Measurements from ENCODE around the gene PTP4A1. TPM values are rescaled to one million over a fixed set of nuclear protein-coding genes. Genes with fewer than 3 reads are reported as not detected.

PTP4A1 gene
- total and polyA plus RNA-seq, 2 of the 4 experiments (the other 2 are of a cell fraction), result 31.2 to 53.1 TPM

DNA sequence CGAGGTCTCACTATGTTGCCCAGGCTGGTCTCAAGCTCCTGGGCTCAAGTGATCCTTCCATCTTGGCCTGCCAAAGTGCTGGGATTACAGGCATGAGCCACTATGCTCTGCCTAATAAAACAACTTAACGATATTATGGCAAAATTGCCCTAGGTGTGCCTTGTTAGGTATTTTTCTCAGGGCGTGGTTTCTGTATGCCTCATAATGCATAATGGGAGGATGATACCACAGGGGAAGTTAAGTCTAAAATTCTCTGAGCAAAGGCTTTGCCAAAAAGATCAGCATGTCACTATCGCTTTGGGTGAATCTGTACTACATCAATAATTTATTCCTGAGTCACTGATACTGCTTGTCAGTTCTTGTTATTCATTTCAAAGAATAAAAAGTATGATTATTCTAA is 15.9 kb upstream of the PTP4A1 start:
- no peak overlapping the region for H3K27ac ChIP-seq (ENCODE audit: insufficient read depth, low read length)
- intact Hi-C loops (cut with micrococcal nuclease) (no loop called here), dilution Hi-C loops (cut with HindIII; ENCODE audit: low sequenced_read_pairs, unreplicated experiment) (no loop called here), in situ Hi-C loops (cut with MboI; ENCODE audit: low sequenced_read_pairs) (loop anchor here (25.0 kb wide), 1 partner anchor 194 kb away; no protein-coding TSS in a partner anchor)
- no peak overlapping the region for H3K4me2 ChIP-seq (ENCODE audit: low read depth, low read length)
- no peaks in the 10 kb centered on the region for H3K79me1 ChIP-seq (ENCODE audit: low read depth in 1 of 2, low read length in 2 of 2)
- H2BK120ac ChIP-seq (ENCODE audit: low read depth, low read length), result no peak overlapping the region
- H3K9me3 ChIP-seq (ENCODE audit: control insufficient read depth, insufficient read depth, low read length), result no peaks in the 10 kb centered on the region
- no peak overlapping the region for H4K91ac ChIP-seq (ENCODE audit: insufficient read depth, low read depth, low read length)
- POLR2A ChIA-PET (ENCODE audit: unreplicated experiment), result no interaction called here
- no peak overlapping the region for H4K5ac ChIP-seq (ENCODE audit: low read depth, low read length)
- CTCF ChIA-PET, result no interaction called here
- DNase-seq (no peak), ATAC-seq (ENCODE audit: low read depth) (no peak)
- no peak overlapping the region; the same call in 1 of the 2 replicates for H2AK5ac ChIP-seq (ENCODE audit: low read depth, low read length)
- no peak overlapping the region for H3K4ac ChIP-seq (ENCODE audit: low read depth, low read length)
- no peak overlapping the region for H2AFZ ChIP-seq (replicated peaks; ENCODE audit: low read length, poor library complexity)
- no peaks in the 10 kb centered on the region for H4K20me1 ChIP-seq (ENCODE audit: insufficient read depth, low read length)
- no peak overlapping the region for H3K9ac ChIP-seq (ENCODE audit: low read depth, low read length)
- no peak overlapping the region for H2BK15ac ChIP-seq (ENCODE audit: low read depth, low read length)
- no peak overlapping the region for H2BK5ac ChIP-seq (ENCODE audit: low read depth, low read length, poor library complexity, severe bottlenecking)
- H2BK20ac ChIP-seq (ENCODE audit: low read depth, low read length), result no peak overlapping the region
- H3K23ac ChIP-seq (ENCODE audit: low read depth, low read length), result no peak overlapping the region
- no peak overlapping the region for H3K18ac ChIP-seq (ENCODE audit: low read depth, low read length)
- no peak overlapping the region for H3K4me3 ChIP-seq (ENCODE audit: insufficient read depth, low read depth, low read length)
- no peaks in the 10 kb centered on the region for H3K9me1 ChIP-seq (ENCODE audit: insufficient read depth, low read length)
- BruUV-seq (replicated peaks), result no TSS peak
- no peak overlapping the region for H3K14ac ChIP-seq (replicated peaks; ENCODE audit: low read depth, low read length)
- TF ChIP-seq NFE2L2 (IDR thresholded peaks at IDR 0.05; ENCODE audit: low read depth, low read length), result no peak
- TF ChIP-seq SMC3 (IDR thresholded peaks at IDR 0.05; ENCODE audit: low read depth, low read length), result no peak
- no peak for TF ChIP-seq MAZ (IDR thresholded peaks at IDR 0.05; ENCODE audit: borderline replicate concordance, low read depth, low read length)
- TF ChIP-seq BHLHE40 (IDR thresholded peaks at IDR 0.05; ENCODE audit: low read depth, low read length), result no peak
- TF ChIP-seq, protein P1, sequence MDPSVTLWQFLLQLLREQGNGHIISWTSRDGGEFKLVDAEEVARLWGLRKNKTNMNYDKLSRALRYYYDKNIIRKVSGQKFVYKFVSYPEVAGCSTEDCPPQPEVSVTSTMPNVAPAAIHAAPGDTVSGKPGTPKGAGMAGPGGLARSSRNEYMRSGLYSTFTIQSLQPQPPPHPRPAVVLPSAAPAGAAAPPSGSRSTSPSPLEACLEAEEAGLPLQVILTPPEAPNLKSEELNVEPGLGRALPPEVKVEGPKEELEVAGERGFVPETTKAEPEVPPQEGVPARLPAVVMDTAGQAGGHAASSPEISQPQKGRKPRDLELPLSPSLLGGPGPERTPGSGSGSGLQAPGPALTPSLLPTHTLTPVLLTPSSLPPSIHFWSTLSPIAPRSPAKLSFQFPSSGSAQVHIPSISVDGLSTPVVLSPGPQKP (IDR thresholded peaks at IDR 0.05; ENCODE audit: borderline replicate concordance, low read depth, low read length), result no peak
- TF ChIP-seq RFX5 (IDR thresholded peaks at IDR 0.05; ENCODE audit: low read depth, low read length), result no peak
- no peak for TF ChIP-seq MXI1 (IDR thresholded peaks at IDR 0.05; ENCODE audit: borderline replicate concordance, low read depth, low read length)
- no peaks in the 10 kb centered on the region for H3K36me3 ChIP-seq (ENCODE audit: control insufficient read depth, insufficient read depth, low read length)
- no peak overlapping the region for H3K56ac ChIP-seq (ENCODE audit: extremely low read depth, insufficient read depth, low read length)
- no peaks in the 10 kb centered on the region for H3K4me1 ChIP-seq (ENCODE audit: control insufficient read depth, insufficient read depth, low read length)
- H2AK9ac ChIP-seq (replicated peaks; ENCODE audit: low read depth, low read length, poor library complexity), result no peak overlapping the region
- no CpG with 5 or more reads among the region's 4 CpGs for WGBS, 2 experiments (ENCODE audit: extremely low coverage in 2 of 2, insufficient read length in 1 of 2)
- H4K8ac ChIP-seq (ENCODE audit: low read depth in 2 of 2, low read length in 2 of 2), result no peak overlapping the region
- H3K27me3 ChIP-seq (ENCODE audit: control insufficient read depth, insufficient read depth, low read length), result no peaks in the 10 kb centered on the region
